IPS-18a (cell line): Measurements from ENCODE around the gene A4GALT.

Source experiments
- H3K27ac ChIP-seq: one replicate; pipeline ENCODE4 v1.5.1; 2013; ENCODE audit warnings: low read length
- H3K27me3 ChIP-seq: one replicate; pipeline ENCODE4 v1.6.1; 2013; ENCODE audit warnings: mild to moderate bottlenecking, low read length; ENCODE audit not compliant: control insufficient read depth, insufficient read depth
- H3K36me3 ChIP-seq: one replicate; pipeline ENCODE4 v1.6.1; 2013; ENCODE audit warnings: low read depth, low read length; ENCODE audit not compliant: control insufficient read depth
- H3K4me1 ChIP-seq: one replicate; pipeline ENCODE4 v1.6.1; 2013; ENCODE audit warnings: low read depth, low read length; ENCODE audit not compliant: control insufficient read depth
- H3K4me3 ChIP-seq: one replicate; pipeline ENCODE4 v1.5.1; 2013; ENCODE audit warnings: low read length
- H3K9ac ChIP-seq: one replicate; pipeline ENCODE4 v1.6.1; 2013; ENCODE audit warnings: mild to moderate bottlenecking, low read length, moderate library complexity
- H3K9me3 ChIP-seq: one replicate; pipeline ENCODE4 v1.6.1; 2013; ENCODE audit warnings: low read depth, low read length; ENCODE audit not compliant: control insufficient read depth

Gene A4GALT

DNA sequence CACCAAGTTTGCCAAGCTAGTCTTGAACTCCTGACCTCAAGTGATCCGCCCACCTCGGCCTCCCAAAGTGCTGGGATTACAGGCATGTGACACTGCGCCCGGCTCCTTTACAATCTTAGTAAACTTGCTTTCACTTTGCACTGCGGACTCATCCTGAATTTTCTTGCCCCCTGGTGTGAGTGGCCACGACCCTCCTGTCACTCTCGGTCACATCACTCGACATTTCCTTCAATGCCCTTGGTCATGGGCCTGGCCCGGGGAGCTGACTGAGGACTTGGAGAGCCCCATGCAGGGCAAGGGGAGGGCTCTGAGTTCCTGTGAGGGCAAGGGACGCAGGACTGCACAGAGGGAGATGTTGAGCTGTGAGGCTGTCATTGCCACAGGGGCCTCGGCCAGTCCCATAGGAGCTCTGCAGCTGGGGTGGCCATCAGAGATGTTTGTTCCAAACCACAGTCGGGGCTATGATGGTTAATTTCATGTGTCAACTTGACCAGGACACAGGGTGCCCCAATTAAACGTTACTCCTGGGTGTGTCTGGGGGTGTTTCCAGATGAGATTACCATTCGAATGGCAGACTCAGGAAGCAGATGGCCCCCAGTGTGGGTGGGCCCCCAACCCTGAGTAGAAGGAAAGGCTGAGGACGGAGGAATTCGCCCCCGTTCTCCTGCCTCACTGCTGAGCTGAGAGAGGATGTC lies 21.2 kb downstream of the A4GALT start:
- Histone ChIP-seq H3K9me3 (no peaks in the 10 kb centered on the region), H3K4me3 (no peak overlapping the region), H3K27me3 (no peaks in the 10 kb centered on the region), H3K9ac (no peak overlapping the region), H3K4me1 (no peaks in the 10 kb centered on the region), H3K36me3 (no peaks in the 10 kb centered on the region), H3K27ac (no peak overlapping the region)

DNA sequence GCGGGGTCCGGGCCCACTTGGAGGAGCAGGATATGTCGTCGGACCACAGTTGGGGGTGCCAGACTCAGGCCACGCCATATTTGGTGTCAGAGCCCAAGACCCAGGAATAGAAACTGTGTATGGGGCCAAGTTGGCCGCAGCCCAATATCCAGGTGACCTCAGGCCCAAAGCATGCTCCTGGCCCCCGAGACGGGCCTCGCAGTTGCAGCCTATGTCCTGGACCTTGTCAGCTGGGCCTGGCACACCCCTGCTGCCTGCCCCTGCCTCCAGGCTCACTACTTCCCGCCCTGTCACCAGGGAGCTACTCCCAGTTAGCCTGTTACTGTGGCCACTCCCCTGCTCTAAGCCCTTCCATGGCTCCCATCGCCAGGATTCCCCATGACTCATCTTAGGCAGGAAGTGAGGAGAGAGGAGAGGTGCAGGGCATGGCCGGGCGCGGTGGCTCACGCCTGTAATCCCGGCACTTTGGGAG lies 23.1 kb downstream of the A4GALT start:
- no peaks in the 10 kb centered on the region for H3K27me3 ChIP-seq
- H3K4me3 ChIP-seq = no peak overlapping the region
- H3K27ac ChIP-seq = no peak overlapping the region
- no peaks in the 10 kb centered on the region for H3K36me3 ChIP-seq
- no peak overlapping the region for H3K9ac ChIP-seq
- no peaks in the 10 kb centered on the region for H3K4me1 ChIP-seq
- no peaks in the 10 kb centered on the region for H3K9me3 ChIP-seq

DNA sequence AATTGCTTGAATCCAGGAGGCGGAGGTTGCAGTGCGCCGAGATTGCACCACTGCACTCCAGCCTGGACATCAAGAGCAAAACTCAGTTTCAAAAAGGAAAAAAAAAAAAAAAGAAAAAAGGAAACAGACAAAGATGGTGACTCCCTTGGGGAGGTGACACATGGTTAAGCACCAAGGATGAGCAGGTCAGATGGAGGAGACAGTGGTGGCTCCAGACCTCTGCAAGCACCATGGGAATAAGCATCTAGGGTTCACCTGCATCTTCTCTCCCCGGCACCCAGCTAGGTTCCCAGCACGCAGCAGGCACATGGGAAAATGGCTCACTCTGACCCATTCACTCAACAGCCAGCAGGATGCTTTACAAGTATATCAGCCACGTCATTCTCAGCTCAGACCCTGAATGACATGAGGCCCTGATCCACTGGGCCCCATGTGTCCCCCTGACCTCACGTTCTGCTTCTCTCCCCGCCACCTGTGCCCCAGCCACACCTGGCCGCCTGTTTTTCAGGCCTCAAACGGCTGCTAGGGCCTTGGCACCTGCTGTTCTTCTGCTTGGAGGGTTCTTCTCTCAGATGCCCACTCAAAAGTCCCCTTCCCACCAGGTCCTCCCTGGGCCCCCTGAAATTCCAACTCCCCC lies 24.2 kb downstream of the A4GALT start:
- no peaks in the 10 kb centered on the region for H3K36me3 ChIP-seq
- no peaks in the 10 kb centered on the region for H3K27me3 ChIP-seq
- H3K9me3 ChIP-seq = no peaks in the 10 kb centered on the region
- H3K4me1 ChIP-seq = no peaks in the 10 kb centered on the region
- no peak overlapping the region for H3K4me3 ChIP-seq
- H3K27ac ChIP-seq = no peak overlapping the region
- H3K9ac ChIP-seq = no peak overlapping the region

DNA sequence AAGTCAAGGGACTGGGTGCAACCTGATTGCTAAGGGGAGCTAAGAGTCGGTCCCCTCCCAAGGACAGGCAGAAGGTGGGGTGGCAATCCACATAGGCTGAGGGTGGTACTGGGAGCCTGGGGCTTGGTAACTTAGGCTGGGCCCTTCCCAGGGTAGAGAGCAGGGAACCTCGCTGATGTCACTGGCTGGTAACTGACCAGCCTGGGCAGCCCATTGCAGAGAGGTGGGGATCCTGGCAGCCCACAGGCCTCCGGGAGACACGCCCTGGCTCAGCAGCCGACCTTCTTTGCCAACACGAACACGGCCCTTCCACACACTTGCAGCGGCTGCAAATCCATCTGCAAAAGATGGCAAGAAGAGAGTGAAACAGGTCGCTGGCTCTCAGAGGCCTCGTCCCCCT lies 25.4 kb downstream of the A4GALT start:
- H3K9ac ChIP-seq = no peak overlapping the region
- no peaks in the 10 kb centered on the region for H3K4me1 ChIP-seq
- no peaks in the 10 kb centered on the region for H3K36me3 ChIP-seq
- no peaks in the 10 kb centered on the region for H3K27me3 ChIP-seq
- H3K9me3 ChIP-seq = no peaks in the 10 kb centered on the region
- H3K4me3 ChIP-seq = no peak overlapping the region
- no peak overlapping the region for H3K27ac ChIP-seq

DNA sequence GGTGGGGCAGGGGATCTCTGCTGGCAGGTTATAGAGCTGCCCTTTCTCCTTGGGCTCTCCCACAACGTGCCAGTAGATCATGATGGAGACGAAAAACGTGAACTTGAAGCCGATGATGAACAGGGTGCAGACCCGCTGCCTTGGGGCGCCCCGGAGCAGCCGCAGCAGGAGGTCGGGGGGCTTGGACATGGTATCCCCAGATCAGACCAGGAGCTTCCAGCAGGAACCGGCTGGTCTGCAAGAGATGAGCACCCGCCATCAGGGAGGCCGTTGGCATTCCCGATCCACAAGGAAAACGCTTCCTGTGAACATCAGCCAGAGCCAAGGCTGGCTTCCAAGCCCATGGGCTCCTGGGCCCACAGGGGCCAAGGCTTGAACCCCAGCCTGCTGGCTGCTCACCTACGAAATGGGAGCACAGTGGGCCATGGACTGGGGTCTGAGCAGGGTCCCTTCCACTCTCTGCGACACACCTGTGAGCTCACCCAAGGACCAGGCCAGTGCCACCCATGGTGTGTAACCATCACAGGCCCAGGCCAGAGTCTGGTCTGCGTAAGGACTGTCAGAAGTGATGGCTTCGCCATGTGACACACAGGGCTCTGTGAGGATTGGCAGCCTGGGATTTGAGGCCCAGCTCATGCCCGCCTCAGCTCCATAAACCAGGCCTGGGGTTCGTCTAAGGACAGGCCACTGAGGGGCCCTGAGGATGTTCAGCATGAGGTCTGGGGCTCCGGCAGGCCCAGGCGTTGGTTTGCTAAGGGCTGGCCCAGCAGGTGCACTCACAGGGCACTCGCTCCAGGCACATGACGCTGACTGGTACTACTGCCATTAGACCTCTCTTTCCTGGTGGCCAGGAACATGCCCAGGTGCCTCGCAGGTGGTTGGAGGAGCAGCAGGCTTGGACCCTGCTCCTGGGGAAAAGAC lies 26.6 kb downstream of the A4GALT start:
- no peaks in the 10 kb centered on the region for H3K36me3 ChIP-seq
- H3K27me3 ChIP-seq = no peaks in the 10 kb centered on the region
- no peak overlapping the region for H3K27ac ChIP-seq
- no peaks in the 10 kb centered on the region for H3K9me3 ChIP-seq
- H3K4me3 ChIP-seq = no peak overlapping the region
- H3K9ac ChIP-seq = no peak overlapping the region
- no peaks in the 10 kb centered on the region for H3K4me1 ChIP-seq

DNA sequence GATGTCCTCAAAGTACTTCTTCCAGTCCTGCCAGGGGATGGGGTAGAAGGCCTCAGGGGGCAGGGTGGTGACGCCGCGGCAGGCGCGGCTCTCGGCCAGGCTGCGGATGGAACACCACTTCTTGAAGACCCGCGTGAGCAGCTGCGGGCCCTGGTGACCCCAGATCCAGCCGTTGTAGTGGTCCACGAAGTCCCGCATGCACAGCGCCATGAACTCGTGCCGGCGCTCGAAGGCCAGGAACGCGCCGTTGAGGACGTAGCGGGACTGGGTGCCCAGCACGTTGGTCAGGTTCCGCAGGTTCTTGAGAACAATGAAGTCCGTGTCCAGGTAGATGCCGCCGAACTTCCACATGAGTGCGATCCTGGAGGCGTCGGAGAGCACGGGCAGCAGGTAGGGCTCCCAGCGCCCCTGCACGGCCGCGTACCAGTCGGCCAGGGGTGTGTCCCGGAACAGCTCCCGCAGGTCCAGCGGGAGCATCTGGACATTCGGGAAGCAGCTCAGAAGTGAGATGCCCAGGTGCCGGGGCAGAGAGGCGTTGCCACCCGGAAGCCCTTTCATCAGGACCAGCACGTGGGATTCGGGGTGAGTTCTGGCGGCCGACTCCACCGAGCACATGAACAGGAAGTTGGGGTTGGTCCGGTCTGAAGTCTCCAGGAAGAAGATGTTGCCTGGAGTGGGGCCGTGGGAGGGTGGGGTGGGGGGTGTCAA lies 27.5 kb downstream of the A4GALT start:
- Histone ChIP-seq H3K4me3 (no peak overlapping the region), H3K27me3 (no peaks in the 10 kb centered on the region), H3K4me1 (peaks cover 5% of the 10 kb centered on the region), H3K9me3 (no peaks in the 10 kb centered on the region), H3K27ac (no peak overlapping the region), H3K36me3 (no peaks in the 10 kb centered on the region), H3K9ac (no peak overlapping the region)

DNA sequence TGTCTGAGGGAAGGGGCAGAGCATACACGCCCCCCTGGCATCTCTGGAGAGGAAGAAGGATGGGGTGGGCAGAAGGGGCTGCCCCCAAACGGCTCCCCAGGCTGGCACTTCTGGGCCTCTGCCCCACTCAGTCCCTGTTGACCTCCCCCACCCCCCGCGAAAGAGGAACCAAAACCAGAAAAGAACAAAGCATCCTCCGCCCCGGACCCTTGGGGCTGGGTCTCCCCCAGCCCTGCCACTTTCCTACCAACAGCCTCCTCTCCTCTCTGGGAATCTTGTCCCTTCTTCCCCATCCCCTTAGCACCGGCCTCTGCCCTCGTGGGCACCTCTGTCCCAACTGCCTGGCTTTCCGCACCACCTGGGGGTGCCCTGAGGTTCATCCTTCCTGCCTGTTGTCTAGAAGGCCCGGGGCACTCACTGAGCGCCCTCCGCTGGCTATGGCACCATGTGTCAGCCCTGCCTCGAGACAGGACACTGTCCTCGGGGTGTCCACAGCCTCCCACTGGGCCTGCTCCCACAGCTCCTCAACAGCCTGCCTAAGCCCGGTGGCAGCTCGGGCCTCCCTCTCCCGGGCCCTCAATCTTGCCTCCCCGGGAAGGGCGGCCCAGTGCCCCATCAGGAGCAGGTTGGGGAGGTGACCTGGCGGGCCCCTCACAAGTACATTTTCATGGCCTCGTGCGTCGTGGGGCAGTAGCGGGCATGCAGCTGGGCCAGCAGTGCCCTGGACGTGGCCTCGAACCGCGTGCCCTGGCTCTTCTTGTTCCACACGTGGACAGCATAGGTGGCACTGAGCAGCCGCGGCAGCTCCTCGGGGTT lies 28.2 kb downstream of the A4GALT start:
- no peak overlapping the region for H3K4me3 ChIP-seq
- H3K27ac ChIP-seq = no peak overlapping the region
- H3K9ac ChIP-seq = no peak overlapping the region
- H3K4me1 ChIP-seq = peaks cover 5% of the 10 kb centered on the region
- H3K9me3 ChIP-seq = no peaks in the 10 kb centered on the region
- H3K27me3 ChIP-seq = no peaks in the 10 kb centered on the region
- H3K36me3 ChIP-seq = no peaks in the 10 kb centered on the region

DNA sequence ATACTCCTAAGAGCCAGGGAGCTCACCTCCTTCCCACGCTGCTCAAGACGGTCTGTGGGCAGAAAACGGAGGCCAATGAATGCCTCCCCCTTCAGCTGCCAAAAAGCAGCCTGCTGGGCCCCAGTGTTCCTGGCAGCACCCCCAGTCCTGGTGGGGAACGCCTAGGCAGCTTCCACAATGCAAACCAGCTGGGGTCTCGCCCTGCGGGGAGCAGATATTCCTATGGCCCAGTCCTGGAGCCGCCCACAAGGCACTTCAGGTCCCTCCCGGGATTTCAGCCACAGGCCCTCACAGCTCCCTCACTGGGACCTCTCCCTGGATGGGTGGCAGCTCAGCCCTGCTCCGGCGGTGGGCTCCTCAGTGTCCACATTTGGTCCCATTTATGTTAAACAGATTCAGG lies 29.2 kb downstream of the A4GALT start:
- H3K9me3 ChIP-seq = no peaks in the 10 kb centered on the region
- no peak overlapping the region for H3K27ac ChIP-seq
- H3K4me1 ChIP-seq = peaks cover 5% of the 10 kb centered on the region
- H3K9ac ChIP-seq = no peak overlapping the region
- H3K27me3 ChIP-seq = no peaks in the 10 kb centered on the region
- no peaks in the 10 kb centered on the region for H3K36me3 ChIP-seq
- no peak overlapping the region for H3K4me3 ChIP-seq

DNA sequence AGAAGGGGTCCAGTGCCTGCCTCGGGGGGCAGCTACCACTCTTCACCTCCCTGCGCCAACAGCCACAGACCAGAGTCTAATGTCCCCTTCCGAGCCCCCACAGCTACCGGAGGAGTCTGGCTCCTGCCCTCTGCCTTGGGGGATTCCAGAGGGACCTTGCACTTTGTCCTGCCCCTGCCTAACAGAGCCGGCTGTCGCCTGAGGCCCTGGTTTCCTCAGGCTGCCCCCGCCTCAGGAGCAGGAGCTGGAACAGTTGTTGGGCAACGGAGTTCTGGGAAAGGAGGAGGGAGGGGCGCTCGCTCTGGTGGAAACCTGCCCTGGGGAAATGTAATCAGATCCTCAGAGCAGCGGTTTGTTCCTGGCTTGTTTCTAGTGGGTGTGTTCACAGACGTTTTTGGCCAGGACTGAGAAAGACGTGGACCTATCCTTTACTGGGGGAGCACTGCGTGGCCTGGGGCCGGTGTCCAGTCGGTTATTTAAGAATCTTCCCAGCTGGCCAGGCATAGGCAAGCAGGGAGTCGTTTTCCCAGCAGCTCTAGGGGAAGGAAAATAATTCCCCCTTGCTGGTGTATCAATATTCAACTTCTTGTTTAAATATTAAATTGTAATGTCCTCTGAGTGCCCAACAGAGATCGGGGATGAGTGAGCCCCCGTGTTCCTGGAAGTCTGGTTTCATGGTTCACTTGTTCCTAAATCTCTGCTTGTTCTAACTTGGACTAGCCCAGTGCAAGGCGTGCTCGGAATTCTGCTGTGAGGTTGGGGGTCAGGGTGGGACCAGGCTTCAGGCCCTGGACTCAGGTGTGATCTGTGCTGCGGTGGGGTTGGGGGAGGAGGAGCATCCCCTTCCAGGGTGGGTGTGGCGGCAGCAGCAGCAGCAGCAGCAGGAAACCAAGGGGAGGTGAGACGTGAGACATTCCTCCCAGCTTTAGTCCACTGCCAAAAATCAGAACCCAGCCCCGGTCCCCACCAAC lies 32.1 kb downstream of the A4GALT start:
- no peak overlapping the region for H3K4me3 ChIP-seq
- no peaks in the 10 kb centered on the region for H3K9me3 ChIP-seq
- no peak overlapping the region for H3K9ac ChIP-seq
- no peaks in the 10 kb centered on the region for H3K27me3 ChIP-seq
- H3K36me3 ChIP-seq = no peaks in the 10 kb centered on the region
- H3K27ac ChIP-seq = no peak overlapping the region
- H3K4me1 ChIP-seq = peaks cover 5% of the 10 kb centered on the region
